ENCODE measurements around the gene COL18A1.
"Not testable (repeated sequence)": the region's sequence is repeated elsewhere in the genome, so short reads cannot be mapped to it uniquely, and the experiment has no call there.

Gene COL18A1

GRCh38 chr21:45442686-45443594, 38.0 kb downstream of the COL18A1 start:
- not testable (repeated sequence) for DNase-seq

GRCh38 chr21:45443595-45444181, 38.7 kb downstream of the COL18A1 start:
- DNase-seq = no peak

- DNase-seq = no peak
These were observed 39.4 kb downstream of the COL18A1 start for GRCh38 chr21:45444385-45444784.

GRCh38 chr21:45445369-45445768, 40.4 kb downstream of the COL18A1 start:
- no peak for DNase-seq

GRCh38 chr21:45447821-45448220, 42.9 kb downstream of the COL18A1 start:
- DNase-seq = no peak

GRCh38 chr21:45448283-45448809, 43.4 kb downstream of the COL18A1 start:
- no peak for DNase-seq

- DNase-seq = no peak
These were observed 44.1 kb downstream of the COL18A1 start for GRCh38 chr21:45448810-45449657.

GRCh38 chr21:45449658-45450422, 44.9 kb downstream of the COL18A1 start:
- no peak for DNase-seq

- no peak for DNase-seq
These were observed 45.6 kb downstream of the COL18A1 start for GRCh38 chr21:45450423-45451090.

GRCh38 chr21:45451091-45451740, 46.3 kb downstream of the COL18A1 start:
- DNase-seq = no peak

GRCh38 chr21:45451771-45452182, 46.8 kb downstream of the COL18A1 start:
- no peak for DNase-seq

GRCh38 chr21:45452696-45453307, 47.8 kb downstream of the COL18A1 start:
- DNase-seq = no peak

GRCh38 chr21:45453308-45453950, 48.5 kb downstream of the COL18A1 start:
- DNase-seq = no peak

GRCh38 chr21:45454060-45454925, 49.3 kb downstream of the COL18A1 start:
- DNase-seq = no peak

- peak; percentile 77 for DNase-seq
These were observed 50.1 kb downstream of the COL18A1 start for GRCh38 chr21:45454926-45455673.

GRCh38 chr21:45455674-45456583, 51.0 kb downstream of the COL18A1 start:
- peak; percentile 53 for DNase-seq

- DNase-seq = no peak
These were observed 51.7 kb downstream of the COL18A1 start for GRCh38 chr21:45456584-45457160.

Data from DMS79 treated with DMSO at 0.1 percent for 48 hours (cell line).